ENCODE measurements around the gene SCG2. TPM values are rescaled to one million over a fixed set of nuclear protein-coding genes. Genes with fewer than 3 reads are reported as not detected.

The SCG2 gene
- total RNA-seq, 2 donors from 2014 or later, result 0.13 TPM; not detected in 1

GRCh38 chr2:223548194-223548593 is 54.0 kb downstream of the SCG2 start:
- Histone ChIP-seq H3K9me3 (ENCODE audit: control insufficient read depth, low read length) (no peaks in the 10 kb centered on the region), H3K4me3 (ENCODE audit: low read length) (no peak overlapping the region), H3K36me3 (ENCODE audit: control insufficient read depth, insufficient read depth, low read length) (no peaks in the 10 kb centered on the region), H3K27ac (ENCODE audit: low read depth, low read length) (no peak overlapping the region), H3K4me1 (ENCODE audit: control insufficient read depth, insufficient read depth, low read length) (no peaks in the 10 kb centered on the region), H3K27me3 (ENCODE audit: control insufficient read depth, insufficient read depth, low read length, poor library complexity, severe bottlenecking) (no peaks in the 10 kb centered on the region), H3K9ac (ENCODE audit: extremely low read depth, low read length, poor library complexity, severe bottlenecking) (no peak overlapping the region)
- Mint-ChIP-seq H3K4me1 (no peaks in the 10 kb centered on the region), H3K36me3 (ENCODE audit: low read depth) (no peaks in the 10 kb centered on the region), H3K9me3 (no peaks in the 10 kb centered on the region), H3K27me3 (ENCODE audit: insufficient read depth) (peaks cover 4% of the 10 kb centered on the region), H3K27ac (no peak overlapping the region), H3K4me3 (no peak overlapping the region)
- DNase-seq, result no peak
- TF ChIP-seq, protein P1, sequence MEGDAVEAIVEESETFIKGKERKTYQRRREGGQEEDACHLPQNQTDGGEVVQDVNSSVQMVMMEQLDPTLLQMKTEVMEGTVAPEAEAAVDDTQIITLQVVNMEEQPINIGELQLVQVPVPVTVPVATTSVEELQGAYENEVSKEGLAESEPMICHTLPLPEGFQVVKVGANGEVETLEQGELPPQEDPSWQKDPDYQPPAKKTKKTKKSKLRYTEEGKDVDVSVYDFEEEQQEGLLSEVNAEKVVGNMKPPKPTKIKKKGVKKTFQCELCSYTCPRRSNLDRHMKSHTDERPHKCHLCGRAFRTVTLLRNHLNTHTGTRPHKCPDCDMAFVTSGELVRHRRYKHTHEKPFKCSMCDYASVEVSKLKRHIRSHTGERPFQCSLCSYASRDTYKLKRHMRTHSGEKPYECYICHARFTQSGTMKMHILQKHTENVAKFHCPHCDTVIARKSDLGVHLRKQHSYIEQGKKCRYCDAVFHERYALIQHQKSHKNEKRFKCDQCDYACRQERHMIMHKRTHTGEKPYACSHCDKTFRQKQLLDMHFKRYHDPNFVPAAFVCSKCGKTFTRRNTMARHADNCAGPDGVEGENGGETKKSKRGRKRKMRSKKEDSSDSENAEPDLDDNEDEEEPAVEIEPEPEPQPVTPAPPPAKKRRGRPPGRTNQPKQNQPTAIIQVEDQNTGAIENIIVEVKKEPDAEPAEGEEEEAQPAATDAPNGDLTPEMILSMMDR (conservative IDR thresholded peaks at IDR 0.05), result no peak
- WGBS, 2 experiments (ENCODE audit: insufficient coverage in 1 of 2, insufficient read length in 1 of 2), result 79 to 95% methylated on average over 4 to 5 of the region's 5 CpGs

Other genes with a start within 250 kb of the SCG2 start
- 1 to 10 TPM; 5.6 to 6.9 TPM for gene AP1S3, start 235.2 kb upstream of the SCG2 start, total RNA-seq